Endothelial cell of umbilical vein (primary cell): Measurements from ENCODE around the gene OSBPL9.
"Not testable (repeated sequence)": the region's sequence is repeated elsewhere in the genome, so short reads cannot be mapped to it uniquely, and the experiment has no call there.

Experiments
- CTCF ChIP-seq, 2 donors: IDR thresholded peaks; 1 replicate in 1 of 2; 2 replicates in 1 of 2; pipeline ENCODE4 v1.5.1; 2011; ENCODE audit warnings: low read length in 2 of 2, mild to moderate bottlenecking in 2 of 2, moderate library complexity in 2 of 2, control low read depth in 1 of 2, inconsistent platforms in 1 of 2, low read depth in 1 of 2; ENCODE audit not compliant: insufficient read depth in 1 of 2; ENCODE audit errors: extremely low read depth in 1 of 2
- EZH2 ChIP-seq: IDR thresholded peaks from 2 replicates; pipeline ENCODE4 v1.6.1; 2012; ENCODE audit warnings: borderline replicate concordance, low read depth, mild to moderate bottlenecking, moderate library complexity, low read length, inconsistent platforms; ENCODE audit not compliant: severe bottlenecking
- FOS ChIP-seq: IDR thresholded peaks from 2 replicates; pipeline ENCODE4 v1.6.1; 2011; ENCODE audit warnings: mild to moderate bottlenecking, low read length, moderate library complexity, borderline replicate concordance; ENCODE audit not compliant: insufficient read depth
- JUN ChIP-seq: IDR thresholded peaks from 2 replicates; pipeline ENCODE4 v1.6.1; 2011; ENCODE audit warnings: borderline replicate concordance, low read depth; ENCODE audit not compliant: insufficient read length, insufficient read depth
- MAX ChIP-seq: IDR thresholded peaks from 2 replicates; pipeline ENCODE4 v1.6.1; 2011; ENCODE audit not compliant: insufficient read depth, insufficient read length
- MYC ChIP-seq: IDR thresholded peaks from one replicate; pipeline ENCODE4 v1.6.1; 2011; ENCODE audit warnings: mild to moderate bottlenecking, low read depth, low read length
- POLR2A ChIP-seq: IDR thresholded peaks from 2 replicates; pipeline ENCODE4 v1.6.1; 2012; ENCODE audit warnings: low read depth, mild to moderate bottlenecking, control low read depth, low read length
- POLR2AphosphoS5 ChIP-seq: IDR thresholded peaks from 2 replicates; pipeline ENCODE4 v1.6.1; 2012; ENCODE audit warnings: low read depth, mild to moderate bottlenecking, control low read depth, low read length, moderate library complexity; ENCODE audit not compliant: insufficient read depth

- TF ChIP-seq CTCF (IDR thresholded peaks at IDR 0.05; ENCODE audit: extremely low read depth in 1 of 2, insufficient read depth in 1 of 2, low read depth in 1 of 2, low read length in 2 of 2); JUN; EZH2; MAX; POLR2A; POLR2AphosphoS5; FOS; MYC: not testable (repeated sequence)
These were observed 85.3 kb downstream of the OSBPL9 start for GRCh38 chr1:51702220-51702619.
